GM12872 (cell line): ENCODE results near the gene MAP3K5.
A peak's percentile ranks its signal among the peaks of the same experiment; 100 is the strongest.

Experiments used
- CTCF ChIP-seq: IDR thresholded peaks from 3 replicates; pipeline ENCODE4 v1.5.1; 2011; ENCODE audit warnings: low read depth, mild to moderate bottlenecking, low read length, moderate library complexity; ENCODE audit not compliant: insufficient read depth

Gene MAP3K5

GRCh38 chr6:136593748-136594490 lies 198.4 kb downstream of the MAP3K5 start:
- no peak for TF ChIP-seq CTCF

- no peak for TF ChIP-seq CTCF
Observed at GRCh38 chr6:136592930-136593673, 199.2 kb downstream of the MAP3K5 start.

- no peak for TF ChIP-seq CTCF
Observed at GRCh38 chr6:136591617-136592016, 200.7 kb downstream of the MAP3K5 start.

- no peak for TF ChIP-seq CTCF
Observed at GRCh38 chr6:136587527-136587926, 204.8 kb downstream of the MAP3K5 start.

GRCh38 chr6:136586295-136586694 lies 206.0 kb downstream of the MAP3K5 start:
- TF ChIP-seq CTCF, result no peak

- peak; percentile 37; the same call in 1 of the 3 replicates for TF ChIP-seq CTCF
Observed at GRCh38 chr6:136582711-136583471, 209.4 kb downstream of the MAP3K5 start.

GRCh38 chr6:136579800-136580199 lies 212.5 kb downstream of the MAP3K5 start:
- TF ChIP-seq CTCF, result no peak
